ENCODE results near the gene MSMP.
A peak's percentile ranks its signal among the peaks of the same experiment; 100 is the strongest.

Gene MSMP

GRCh38 chr9:35798658-35799374 lies 44.7 kb upstream of the MSMP start:
- peak in 1 of 2 experiments; percentile 3 for DNase-seq (ENCODE audit: low read depth in 1 of 2, low spot score in 1 of 2)
- H3K27ac ChIP-seq (replicated peaks) = no peak overlapping the region

GRCh38 chr9:35797311-35798109 lies 43.4 kb upstream of the MSMP start:
- Histone ChIP-seq H3K4me3 (replicated peaks; ENCODE audit: insufficient read depth, low read length) (no peak overlapping the region), H3K27me3 (ENCODE audit: insufficient read depth, poor library complexity, severe bottlenecking) (no peaks in the 10 kb centered on the region), H3K27ac (replicated peaks) (no peak overlapping the region)
- no peak for DNase-seq (ENCODE audit: low read depth in 1 of 2, low spot score in 1 of 2)
- no peak for TF ChIP-seq SPI1 (IDR thresholded peaks at IDR 0.05; ENCODE audit: borderline replicate concordance, low read depth)
- no peak for TF ChIP-seq POLR2AphosphoS5 (IDR thresholded peaks at IDR 0.05; ENCODE audit: low read depth)
- TF ChIP-seq REST (IDR thresholded peaks at IDR 0.05; ENCODE audit: insufficient replicate concordance, low read depth) = no peak
- no peak for TF ChIP-seq CTCF (IDR thresholded peaks at IDR 0.05; ENCODE audit: insufficient read depth, low read length)
- no peak for TF ChIP-seq GABPA (IDR thresholded peaks at IDR 0.05; ENCODE audit: low read depth)

More at GRCh38 chr9:35798658-35799374, 44.7 kb upstream of the MSMP start:
- Histone ChIP-seq H3K4me3 (replicated peaks; ENCODE audit: insufficient read depth, low read length) (no peak overlapping the region), H3K27me3 (ENCODE audit: insufficient read depth, poor library complexity, severe bottlenecking) (no peaks in the 10 kb centered on the region)
- no peak for TF ChIP-seq SPI1 (IDR thresholded peaks at IDR 0.05; ENCODE audit: borderline replicate concordance, low read depth)
- TF ChIP-seq REST (IDR thresholded peaks at IDR 0.05; ENCODE audit: insufficient replicate concordance, low read depth) = no peak
- TF ChIP-seq CTCF (IDR thresholded peaks at IDR 0.05; ENCODE audit: insufficient read depth, low read length) = no peak
- no peak for TF ChIP-seq GABPA (IDR thresholded peaks at IDR 0.05; ENCODE audit: low read depth)
- no peak for TF ChIP-seq POLR2AphosphoS5 (IDR thresholded peaks at IDR 0.05; ENCODE audit: low read depth)

GRCh38 chr9:35795695-35796094 lies 41.6 kb upstream of the MSMP start:
- TF ChIP-seq SPI1 (IDR thresholded peaks at IDR 0.05; ENCODE audit: borderline replicate concordance, low read depth) = no peak
- TF ChIP-seq POLR2AphosphoS5 (IDR thresholded peaks at IDR 0.05; ENCODE audit: low read depth) = no peak
- TF ChIP-seq REST (IDR thresholded peaks at IDR 0.05; ENCODE audit: insufficient replicate concordance, low read depth) = no peak
- no peak for TF ChIP-seq CTCF (IDR thresholded peaks at IDR 0.05; ENCODE audit: insufficient read depth, low read length)
- no peak for TF ChIP-seq GABPA (IDR thresholded peaks at IDR 0.05; ENCODE audit: low read depth)
- no peak overlapping the region for H3K27ac ChIP-seq (replicated peaks)
- DNase-seq (ENCODE audit: low read depth in 1 of 2, low spot score in 1 of 2) = no peak
- H3K27me3 ChIP-seq (ENCODE audit: insufficient read depth, poor library complexity, severe bottlenecking) = no peaks in the 10 kb centered on the region
- H3K4me3 ChIP-seq (replicated peaks; ENCODE audit: insufficient read depth, low read length) = no peak overlapping the region
